Osteoblast (primary cell): Measurements from ENCODE around the gene SEC14L3. TPM values are rescaled to one million over a fixed set of nuclear protein-coding genes. Genes with fewer than 3 reads are reported as not detected.

Experiments used
- DNase-seq: peaks from one replicate; pipeline ENCODE4 v3.0.0; 2011; ENCODE audit warnings: low spot score, mixed read lengths; ENCODE audit not compliant: insufficient read length; ENCODE audit errors: missing footprints
- H2AFZ ChIP-seq: 2 replicates; pipeline ENCODE4 v1.6.0; 2011; ENCODE audit warnings: mild to moderate bottlenecking, low read length
- H3K27ac ChIP-seq: 2 replicates; pipeline ENCODE4 v1.5.1; 2011; ENCODE audit warnings: mild to moderate bottlenecking, low read depth, low read length, moderate library complexity
- H3K27me3 ChIP-seq: 2 replicates; pipeline ENCODE4 v1.6.0; 2012; ENCODE audit warnings: mild to moderate bottlenecking, control low read depth, inconsistent platforms, low read length, moderate library complexity; ENCODE audit not compliant: insufficient read depth
- H3K36me3 ChIP-seq: 2 replicates; pipeline ENCODE4 v1.5.1; 2011; ENCODE audit warnings: mild to moderate bottlenecking, low read length, control low read depth, moderate library complexity; ENCODE audit not compliant: insufficient read depth
- H3K4me1 ChIP-seq: 2 replicates; pipeline ENCODE4 v1.5.1; 2011; ENCODE audit warnings: mild to moderate bottlenecking, low read length, control low read depth, moderate library complexity; ENCODE audit not compliant: insufficient read depth
- H3K4me2 ChIP-seq: 2 replicates; pipeline ENCODE4 v1.6.0; 2011; ENCODE audit warnings: mild to moderate bottlenecking, low read length; ENCODE audit not compliant: insufficient read depth
- H3K4me3 ChIP-seq: fragments of 200-600 bp; sonication (generic); 3 replicates; pipeline ENCODE4 v1.5.1; 2012; ENCODE audit warnings: mild to moderate bottlenecking, low read length, inconsistent platforms; ENCODE audit not compliant: insufficient read depth
- H3K79me2 ChIP-seq: 2 replicates; pipeline ENCODE4 v1.6.0; 2012; ENCODE audit warnings: mild to moderate bottlenecking, low read length, control low read depth, inconsistent platforms; ENCODE audit not compliant: insufficient read depth
- H3K9me3 ChIP-seq: 2 replicates; pipeline ENCODE4 v1.5.1; 2011; ENCODE audit warnings: low read depth, low read length, control low read depth
- H4K20me1 ChIP-seq: 2 replicates; pipeline ENCODE4 v1.6.0; 2012; ENCODE audit warnings: mild to moderate bottlenecking, low read length, control low read depth; ENCODE audit not compliant: insufficient read depth
- total RNA-seq: library from RNA; depleted of rRNA; stranded (reverse); fragments of >200 nt; gene quantifications from 2 replicates; pipeline ENCODE4 v1.2.3, GENCODE V29; 2012
- TF ChIP-seq, protein P1 (sequence below): IDR thresholded peaks from 2 replicates; pipeline ENCODE4 v1.5.1; 2011; ENCODE audit warnings: mild to moderate bottlenecking, low read depth, low read length, moderate library complexity; ENCODE audit errors: extremely low read depth

The SEC14L3 gene
- total RNA-seq, 1 donor = not detected

DNA sequence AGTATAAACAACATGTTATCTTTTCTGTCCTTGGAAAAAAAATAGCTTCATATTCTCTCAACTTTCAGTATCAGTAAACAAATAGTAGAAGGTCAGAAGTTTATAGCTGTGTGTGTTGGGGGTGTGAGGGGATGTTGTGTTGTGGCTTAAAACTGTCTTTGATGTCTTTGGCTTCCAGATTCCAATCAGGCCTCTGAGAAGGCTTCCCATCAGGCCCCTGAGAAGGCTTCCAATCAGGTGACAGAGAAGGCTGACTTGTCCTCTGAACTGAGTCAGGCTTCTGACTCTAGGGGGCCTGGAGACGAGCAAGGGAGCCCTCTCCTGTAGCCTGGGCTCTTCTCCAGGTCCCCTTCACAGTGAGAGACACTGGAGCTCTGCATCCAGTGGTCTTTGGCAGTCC is 37.0 kb downstream of the SEC14L3 start:
- Histone ChIP-seq H2AFZ (peak overlapping the region; percentile 39), H3K27ac (no peak overlapping the region)
- TF ChIP-seq, protein P1, sequence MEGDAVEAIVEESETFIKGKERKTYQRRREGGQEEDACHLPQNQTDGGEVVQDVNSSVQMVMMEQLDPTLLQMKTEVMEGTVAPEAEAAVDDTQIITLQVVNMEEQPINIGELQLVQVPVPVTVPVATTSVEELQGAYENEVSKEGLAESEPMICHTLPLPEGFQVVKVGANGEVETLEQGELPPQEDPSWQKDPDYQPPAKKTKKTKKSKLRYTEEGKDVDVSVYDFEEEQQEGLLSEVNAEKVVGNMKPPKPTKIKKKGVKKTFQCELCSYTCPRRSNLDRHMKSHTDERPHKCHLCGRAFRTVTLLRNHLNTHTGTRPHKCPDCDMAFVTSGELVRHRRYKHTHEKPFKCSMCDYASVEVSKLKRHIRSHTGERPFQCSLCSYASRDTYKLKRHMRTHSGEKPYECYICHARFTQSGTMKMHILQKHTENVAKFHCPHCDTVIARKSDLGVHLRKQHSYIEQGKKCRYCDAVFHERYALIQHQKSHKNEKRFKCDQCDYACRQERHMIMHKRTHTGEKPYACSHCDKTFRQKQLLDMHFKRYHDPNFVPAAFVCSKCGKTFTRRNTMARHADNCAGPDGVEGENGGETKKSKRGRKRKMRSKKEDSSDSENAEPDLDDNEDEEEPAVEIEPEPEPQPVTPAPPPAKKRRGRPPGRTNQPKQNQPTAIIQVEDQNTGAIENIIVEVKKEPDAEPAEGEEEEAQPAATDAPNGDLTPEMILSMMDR = no peak

DNA sequence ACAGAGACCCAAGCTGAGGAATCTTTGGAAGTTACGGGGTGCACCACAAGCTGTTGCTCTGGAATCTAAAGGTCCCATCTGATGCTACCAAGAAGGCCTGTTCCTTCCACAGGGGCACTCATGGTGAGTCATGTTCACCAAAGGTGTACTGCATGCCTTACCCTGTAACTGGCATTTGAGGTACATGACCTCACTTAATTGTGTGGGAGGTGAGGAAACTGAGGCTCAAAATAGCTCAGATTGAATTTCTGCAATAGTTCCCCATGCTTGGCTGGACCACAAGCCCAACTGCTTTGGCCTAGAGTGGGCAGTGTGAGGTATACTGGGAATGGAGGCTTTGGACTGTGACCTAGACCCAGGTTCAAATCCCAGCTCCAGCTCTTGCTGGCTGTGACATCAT is 38.0 kb downstream of the SEC14L3 start:
- H3K27me3 ChIP-seq = peaks cover 4% of the 10 kb centered on the region
- DNase-seq = no peak
- H2AFZ ChIP-seq = no peak overlapping the region
- TF ChIP-seq, protein P1 = no peak
- H3K9me3 ChIP-seq = no peaks in the 10 kb centered on the region
- no peaks in the 10 kb centered on the region for H3K4me1 ChIP-seq
- no peak overlapping the region for H3K4me3 ChIP-seq
- no peak overlapping the region for H3K27ac ChIP-seq
- no peak overlapping the region for H3K4me2 ChIP-seq
- H4K20me1 ChIP-seq = no peaks in the 10 kb centered on the region
- no peaks in the 10 kb centered on the region for H3K36me3 ChIP-seq
- H3K79me2 ChIP-seq = no peaks in the 10 kb centered on the region

More for the DNA sequence above, 37.0 kb downstream of the SEC14L3 start:
- Histone ChIP-seq H3K4me2 (no peak overlapping the region), H3K79me2 (no peaks in the 10 kb centered on the region), H3K4me1 (no peaks in the 10 kb centered on the region), H3K36me3 (no peaks in the 10 kb centered on the region), H3K27me3 (peaks cover 4% of the 10 kb centered on the region), H4K20me1 (no peaks in the 10 kb centered on the region), H3K4me3 (no peak overlapping the region), H3K9me3 (no peaks in the 10 kb centered on the region)
- DNase-seq = no peak

DNA sequence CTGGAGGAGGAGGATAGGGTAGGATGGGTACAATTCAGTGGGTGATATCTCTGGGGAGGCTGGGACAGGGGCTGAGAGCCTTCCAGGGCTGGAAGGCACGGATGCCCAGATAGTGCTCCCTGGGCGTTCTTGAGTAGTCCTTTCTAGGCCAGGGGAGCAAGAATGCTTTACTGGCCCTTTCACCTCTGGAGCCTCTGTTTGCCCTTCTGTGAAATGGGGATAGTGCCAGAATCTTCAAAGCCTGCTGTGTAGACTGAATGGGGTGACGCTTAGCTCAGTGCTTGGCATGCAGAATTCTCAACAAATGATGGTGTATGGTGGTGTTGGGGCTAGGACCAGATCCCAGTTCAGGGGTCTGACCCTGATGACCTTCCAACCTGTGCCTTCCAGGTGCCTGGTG is 38.6 kb downstream of the SEC14L3 start:
- no peak overlapping the region for H3K4me2 ChIP-seq
- no peaks in the 10 kb centered on the region for H3K4me1 ChIP-seq
- no peak overlapping the region for H3K4me3 ChIP-seq
- no peak overlapping the region for H3K27ac ChIP-seq
- no peak overlapping the region for H2AFZ ChIP-seq
- TF ChIP-seq, protein P1 = no peak
- H3K9me3 ChIP-seq = no peaks in the 10 kb centered on the region
- no peaks in the 10 kb centered on the region for H4K20me1 ChIP-seq
- no peaks in the 10 kb centered on the region for H3K27me3 ChIP-seq
- no peak for DNase-seq
- no peaks in the 10 kb centered on the region for H3K79me2 ChIP-seq
- H3K36me3 ChIP-seq = no peaks in the 10 kb centered on the region

DNA sequence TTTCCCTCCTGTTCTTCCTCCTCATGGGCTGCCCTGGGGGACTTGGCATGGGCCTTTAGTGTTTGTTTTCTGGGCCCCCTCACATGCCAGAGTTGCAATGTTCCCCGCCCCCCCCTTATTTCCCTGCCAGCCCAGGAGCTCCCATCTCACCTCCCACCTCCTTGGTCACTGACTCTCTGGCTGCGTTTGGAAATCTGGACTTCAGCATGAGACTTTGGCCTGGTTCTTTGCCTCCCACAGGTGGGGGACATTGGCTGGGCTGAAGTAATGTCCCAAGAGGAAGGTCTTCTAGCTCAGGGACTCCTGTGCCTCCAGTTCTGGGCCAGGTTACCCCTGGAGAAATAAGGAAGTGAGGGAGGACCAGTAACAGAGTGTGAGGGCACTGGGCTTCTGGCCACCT is 39.3 kb downstream of the SEC14L3 start:
- TF ChIP-seq, protein P1 = no peak
- H3K79me2 ChIP-seq = no peaks in the 10 kb centered on the region
- no peaks in the 10 kb centered on the region for H3K27me3 ChIP-seq
- no peak overlapping the region for H3K27ac ChIP-seq
- no peaks in the 10 kb centered on the region for H3K9me3 ChIP-seq
- H4K20me1 ChIP-seq = no peaks in the 10 kb centered on the region
- no peak overlapping the region for H2AFZ ChIP-seq
- no peak overlapping the region for H3K4me2 ChIP-seq
- H3K4me3 ChIP-seq = no peak overlapping the region
- DNase-seq = no peak
- no peaks in the 10 kb centered on the region for H3K4me1 ChIP-seq
- no peaks in the 10 kb centered on the region for H3K36me3 ChIP-seq
